ENCODE measurements around the gene HAUS5.

Gene HAUS5

GRCh38 chr19:35612559-35613321, at the start of gene HAUS5:
Gene HAUS5 (plus strand): TSS chr19:35612735. CDS start chr19:35612795, 60 bp downstream.
- in situ Hi-C loops (cut with MboI; ENCODE audit: low sequenced_read_pairs, unreplicated experiment): no loop called here
- no peak for TF ChIP-seq CTCF (IDR thresholded peaks at IDR 0.05; ENCODE audit: borderline replicate concordance, control extremely low read depth, extremely low read depth, insufficient read depth, missing control alignments)
- DNase-seq (ENCODE audit: low spot score): peak; percentile 98

- no peak for TF ChIP-seq CTCF (IDR thresholded peaks at IDR 0.05; ENCODE audit: borderline replicate concordance, control extremely low read depth, extremely low read depth, insufficient read depth, missing control alignments)
- no peak for DNase-seq (ENCODE audit: low spot score)
- in situ Hi-C loops (cut with MboI; ENCODE audit: low sequenced_read_pairs, unreplicated experiment): no loop called here
Observed at GRCh38 chr19:35562776-35563175, 49.8 kb upstream of the HAUS5 start.

- DNase-seq (ENCODE audit: low spot score): no peak
- TF ChIP-seq CTCF (IDR thresholded peaks at IDR 0.05; ENCODE audit: borderline replicate concordance, control extremely low read depth, extremely low read depth, insufficient read depth, missing control alignments): no peak
- in situ Hi-C loops (cut with MboI; ENCODE audit: low sequenced_read_pairs, unreplicated experiment): no loop called here
Observed at GRCh38 chr19:35563207-35563829, 49.2 kb upstream of the HAUS5 start, which contains the start of gene ATP4A. Gene ATP4A (minus strand): TSS chr19:35563658. CDS start chr19:35563629, 29 bp downstream.

GRCh38 chr19:35565016-35565856, 47.3 kb upstream of the HAUS5 start:
- no peak for TF ChIP-seq CTCF (IDR thresholded peaks at IDR 0.05; ENCODE audit: borderline replicate concordance, control extremely low read depth, extremely low read depth, insufficient read depth, missing control alignments)
- no peak for DNase-seq (ENCODE audit: low spot score)
- in situ Hi-C loops (cut with MboI; ENCODE audit: low sequenced_read_pairs, unreplicated experiment): no loop called here

GRCh38 chr19:35566738-35567137, 45.8 kb upstream of the HAUS5 start:
- in situ Hi-C loops (cut with MboI; ENCODE audit: low sequenced_read_pairs, unreplicated experiment): no loop called here

More at GRCh38 chr19:35566738-35567137, 45.8 kb upstream of the HAUS5 start:
- DNase-seq (ENCODE audit: low spot score): no peak
- TF ChIP-seq CTCF (IDR thresholded peaks at IDR 0.05; ENCODE audit: borderline replicate concordance, control extremely low read depth, extremely low read depth, insufficient read depth, missing control alignments): no peak

Measured in GM13976 (cell line).